ENCODE results near the gene ZNF557.

Gene ZNF557

DNA sequence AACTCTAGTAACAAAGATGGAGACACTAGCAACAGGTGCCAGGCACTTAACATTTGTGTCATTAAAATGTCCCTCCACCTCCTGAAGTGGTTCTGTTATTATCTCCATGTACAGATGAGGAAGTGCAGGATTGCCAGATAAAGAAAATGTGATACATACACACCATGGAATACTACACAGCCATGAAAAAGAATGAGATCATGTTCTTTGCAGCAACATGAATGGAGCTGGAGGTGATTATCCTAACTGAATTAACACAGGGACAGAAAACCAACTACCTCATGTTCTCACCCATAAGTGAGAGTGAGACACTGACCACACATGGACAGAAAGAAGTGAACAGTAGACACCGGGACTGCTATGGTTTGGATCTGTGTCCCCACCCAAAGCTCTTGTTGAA lies 60.5 kb downstream of the ZNF557 start:
- no peak for DNase-seq

- no peak for DNase-seq
Observed at GRCh38 chr19:7132054-7132453, 62.6 kb downstream of the ZNF557 start.

DNA sequence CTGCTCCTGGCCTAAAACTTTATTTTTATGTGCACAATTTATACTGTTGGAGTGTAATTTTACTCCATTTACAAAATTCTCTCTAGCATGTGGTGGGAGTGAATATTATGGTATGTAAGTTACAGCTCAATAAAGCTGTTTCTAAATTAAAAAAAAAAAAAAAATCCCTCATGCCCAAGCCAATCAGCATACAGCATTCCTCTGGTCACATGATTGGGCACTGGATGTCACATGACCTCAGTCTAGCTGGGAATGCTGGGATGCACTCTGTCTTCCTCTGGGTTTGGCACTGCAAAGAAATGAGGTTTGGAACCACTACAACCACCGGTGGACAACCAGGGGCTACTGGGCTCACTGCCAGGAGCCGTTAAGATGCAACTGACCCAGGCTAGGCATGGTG lies 67.6 kb downstream of the ZNF557 start:
- no peak for DNase-seq

All from activated naive CD4-positive, alpha-beta T cell treated with Interleukin-2 at 50 U/mL for 16 hours (primary cell).